ENCODE data around the gene CD27. TPM values are rescaled to one million over a fixed set of nuclear protein-coding genes. Genes with fewer than 3 reads are reported as not detected.

Gene CD27
- total RNA-seq, 1 donor from 2014 or later: not detected

DNA sequence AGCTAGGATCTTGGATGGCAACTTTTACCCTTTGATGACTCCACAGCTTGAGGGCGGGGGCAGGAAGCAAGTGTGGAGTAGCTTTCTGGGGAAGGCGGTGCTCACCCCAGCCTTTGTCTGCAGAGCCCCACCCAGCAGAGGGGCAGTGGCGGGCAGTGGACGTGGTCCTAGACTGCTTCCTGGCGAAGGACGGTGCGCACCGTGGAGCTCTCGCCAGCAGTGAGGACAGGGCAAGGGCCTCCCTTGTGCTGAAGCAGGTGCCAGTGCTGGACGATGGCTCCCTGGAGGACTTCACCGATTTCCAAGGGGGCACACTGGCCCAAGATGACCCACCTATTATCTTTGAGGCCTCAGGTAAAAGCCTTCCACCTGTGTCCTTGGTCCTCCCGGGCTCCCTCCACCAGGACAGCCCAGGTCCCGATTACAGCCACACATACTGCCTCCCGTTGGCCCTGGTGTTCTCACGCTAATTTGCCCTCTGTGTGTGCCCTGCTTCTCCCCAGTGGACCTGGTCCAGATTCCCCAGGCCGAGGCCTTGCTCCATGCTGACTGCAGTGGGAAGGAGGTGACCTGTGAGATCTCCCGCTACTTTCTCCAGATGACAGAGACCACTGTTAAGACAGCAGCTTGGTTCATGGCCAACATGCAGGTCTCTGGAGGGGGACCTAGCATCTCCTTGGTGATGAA lies 8.3 kb downstream of the CD27 start:
- no peak for TF ChIP-seq CTCF (conservative IDR thresholded peaks at IDR 0.05)
- Mint-ChIP-seq H3K27ac (ENCODE audit: unreplicated experiment) (no peak overlapping the region), H3K9me3 (no peaks in the 10 kb centered on the region), H3K36me3 (ENCODE audit: low read depth) (no peaks in the 10 kb centered on the region), H3K27me3 (ENCODE audit: low read depth) (no peaks in the 10 kb centered on the region), H3K4me3 (no peak overlapping the region), H3K4me1 (peaks cover 26% of the 10 kb centered on the region)
- no peak for DNase-seq (ENCODE audit: low read depth, low spot score)

- Mint-ChIP-seq H3K4me1 (peaks cover 8% of the 10 kb centered on the region), H3K36me3 (ENCODE audit: low read depth) (peaks cover 4% of the 10 kb centered on the region), H3K4me3 (no peak overlapping the region), H3K27me3 (ENCODE audit: low read depth) (no peaks in the 10 kb centered on the region), H3K9me3 (no peaks in the 10 kb centered on the region), H3K27ac (ENCODE audit: unreplicated experiment) (no peak overlapping the region)
- DNase-seq (ENCODE audit: low read depth, low spot score): no peak
- TF ChIP-seq CTCF (conservative IDR thresholded peaks at IDR 0.05): no peak
Measured at GRCh38 chr12:6457220-6457945, 12.6 kb downstream of the CD27 start.

DNA sequence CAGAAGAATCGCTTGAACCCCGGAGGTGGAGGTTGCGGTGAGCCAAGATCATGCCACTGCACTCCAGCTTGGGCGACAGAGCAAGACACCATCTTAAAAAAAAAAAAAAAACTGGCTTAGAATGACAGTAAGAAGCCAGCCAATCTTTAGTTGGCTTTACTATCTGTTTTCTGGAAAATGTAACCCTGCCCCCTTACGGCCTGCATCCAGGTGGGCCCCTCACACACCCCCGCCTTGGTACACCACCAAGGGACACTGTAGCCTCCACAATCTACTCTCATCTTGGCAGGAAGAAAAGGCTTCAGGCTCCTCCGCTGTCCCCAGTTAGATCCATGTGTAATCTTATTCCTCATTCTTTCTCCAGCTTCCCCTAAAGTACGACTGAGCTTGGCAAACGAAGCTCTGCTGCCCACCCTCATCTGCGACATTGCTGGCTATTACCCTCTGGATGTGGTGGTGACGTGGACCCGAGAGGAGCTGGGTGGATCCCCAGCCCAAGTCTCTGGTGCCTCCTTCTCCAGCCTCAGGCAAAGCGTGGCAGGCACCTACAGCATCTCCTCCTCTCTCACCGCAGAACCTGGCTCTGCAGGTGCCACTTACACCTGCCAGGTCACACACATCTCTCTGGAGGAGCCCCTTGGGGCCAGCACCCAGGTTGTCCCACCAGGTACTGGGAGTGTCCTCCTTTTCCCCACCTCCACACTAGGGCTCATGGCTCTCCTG lies 13.7 kb downstream of the CD27 start:
- H3K4me1 Mint-ChIP-seq: peaks cover 3% of the 10 kb centered on the region
- TF ChIP-seq CTCF (conservative IDR thresholded peaks at IDR 0.05): no peak
- DNase-seq (ENCODE audit: low read depth, low spot score): no peak
- H3K27me3 Mint-ChIP-seq (ENCODE audit: low read depth): no peaks in the 10 kb centered on the region
- H3K4me3 Mint-ChIP-seq: no peak overlapping the region
- no peaks in the 10 kb centered on the region for H3K9me3 Mint-ChIP-seq
- H3K27ac Mint-ChIP-seq (ENCODE audit: unreplicated experiment): no peak overlapping the region
- peaks cover 4% of the 10 kb centered on the region for H3K36me3 Mint-ChIP-seq (ENCODE audit: low read depth)

DNA sequence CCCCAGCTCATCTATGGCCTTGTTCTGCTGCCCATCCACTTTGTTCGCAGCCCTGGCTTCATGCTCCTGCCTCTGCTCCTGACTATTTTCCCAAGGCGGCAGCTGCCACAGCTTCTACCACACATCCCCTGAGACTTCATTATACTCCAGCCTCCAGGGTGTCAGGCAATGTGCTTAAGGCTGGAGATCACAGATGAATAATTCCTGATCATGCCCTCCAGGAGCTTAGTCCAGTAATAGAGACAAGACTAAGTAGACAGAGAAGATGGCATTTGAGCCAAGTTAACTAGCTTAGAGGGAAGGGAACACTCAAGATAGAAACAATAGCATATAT lies 14.2 kb downstream of the CD27 start:
- Mint-ChIP-seq H3K27ac (ENCODE audit: unreplicated experiment) (no peak overlapping the region), H3K4me1 (peaks cover 3% of the 10 kb centered on the region), H3K9me3 (no peaks in the 10 kb centered on the region), H3K4me3 (no peak overlapping the region), H3K27me3 (ENCODE audit: low read depth) (no peaks in the 10 kb centered on the region), H3K36me3 (ENCODE audit: low read depth) (peaks cover 4% of the 10 kb centered on the region)
- TF ChIP-seq CTCF (conservative IDR thresholded peaks at IDR 0.05): no peak
- DNase-seq (ENCODE audit: low read depth, low spot score): no peak

GRCh38 chr12:6460751-6461371 lies 16.1 kb downstream of the CD27 start:
- no peak for TF ChIP-seq CTCF (conservative IDR thresholded peaks at IDR 0.05)
- no peak overlapping the region for H3K27ac Mint-ChIP-seq (ENCODE audit: unreplicated experiment)
- H3K36me3 Mint-ChIP-seq (ENCODE audit: low read depth): peaks cover 7% of the 10 kb centered on the region
- no peaks in the 10 kb centered on the region for H3K27me3 Mint-ChIP-seq (ENCODE audit: low read depth)
- no peak for DNase-seq (ENCODE audit: low read depth, low spot score)
- H3K4me3 Mint-ChIP-seq: no peak overlapping the region
- H3K9me3 Mint-ChIP-seq: no peaks in the 10 kb centered on the region
- H3K4me1 Mint-ChIP-seq: peaks cover 3% of the 10 kb centered on the region

All from neural crest cell (in vitro differentiated cells).